NCI-H1092 (cell line): Measurements from ENCODE around the gene POLR2L.
A peak's percentile ranks its signal among the peaks of the same experiment; 100 is the strongest.

Experiments used
- DNase-seq: peaks from one replicate; lab custom pipeline; 2025; lab: John Stamatoyannopoulos, UW

The POLR2L gene

DNA sequence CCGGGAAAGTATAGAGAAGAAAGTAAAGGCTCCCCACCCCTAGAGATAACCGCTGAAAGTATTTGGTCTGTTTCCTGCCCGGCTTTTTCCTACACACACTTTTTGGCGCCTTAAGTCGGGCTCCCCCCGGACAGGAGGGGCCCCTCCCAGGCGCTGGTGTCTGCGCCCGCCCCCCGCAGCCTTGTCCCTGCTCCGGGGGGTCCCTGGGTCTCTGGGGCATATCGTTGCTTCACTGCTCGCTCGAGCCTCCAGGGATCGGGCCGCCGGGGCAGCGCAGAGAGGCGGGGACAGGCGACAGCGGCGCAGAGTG lies 15.5 kb downstream of the POLR2L start:
- no peak for DNase-seq

DNA sequence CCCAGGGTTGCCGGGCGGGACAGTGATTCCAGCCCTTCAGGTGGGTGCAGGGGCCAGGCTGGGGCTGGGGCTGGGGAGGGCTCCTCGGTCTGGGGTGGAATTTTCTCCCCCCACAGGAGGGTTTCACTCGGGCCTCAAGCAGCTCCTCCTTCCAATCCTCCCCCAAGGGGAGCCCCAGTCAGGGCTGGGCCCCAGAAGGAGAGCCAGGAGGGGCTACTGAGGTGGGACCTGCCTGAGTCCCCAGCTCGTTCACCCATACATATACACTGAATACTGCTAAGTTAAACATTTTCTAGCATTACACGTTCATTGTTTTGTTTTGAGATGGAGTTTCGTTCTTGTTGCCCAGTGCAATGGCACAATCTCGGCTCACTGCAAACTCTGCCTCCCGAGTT lies 16.1 kb downstream of the POLR2L start:
- no peak for DNase-seq

- DNase-seq = no peak
These were observed 16.7 kb downstream of the POLR2L start for GRCh38 chr11:825366-826226.

- no peak for DNase-seq
These were observed 17.4 kb downstream of the POLR2L start for GRCh38 chr11:824942-825341.

GRCh38 chr11:824292-824880 lies 17.9 kb downstream of the POLR2L start:
- DNase-seq = peak; percentile 82

GRCh38 chr11:823441-824291 lies 18.7 kb downstream of the POLR2L start:
- no peak for DNase-seq

DNA sequence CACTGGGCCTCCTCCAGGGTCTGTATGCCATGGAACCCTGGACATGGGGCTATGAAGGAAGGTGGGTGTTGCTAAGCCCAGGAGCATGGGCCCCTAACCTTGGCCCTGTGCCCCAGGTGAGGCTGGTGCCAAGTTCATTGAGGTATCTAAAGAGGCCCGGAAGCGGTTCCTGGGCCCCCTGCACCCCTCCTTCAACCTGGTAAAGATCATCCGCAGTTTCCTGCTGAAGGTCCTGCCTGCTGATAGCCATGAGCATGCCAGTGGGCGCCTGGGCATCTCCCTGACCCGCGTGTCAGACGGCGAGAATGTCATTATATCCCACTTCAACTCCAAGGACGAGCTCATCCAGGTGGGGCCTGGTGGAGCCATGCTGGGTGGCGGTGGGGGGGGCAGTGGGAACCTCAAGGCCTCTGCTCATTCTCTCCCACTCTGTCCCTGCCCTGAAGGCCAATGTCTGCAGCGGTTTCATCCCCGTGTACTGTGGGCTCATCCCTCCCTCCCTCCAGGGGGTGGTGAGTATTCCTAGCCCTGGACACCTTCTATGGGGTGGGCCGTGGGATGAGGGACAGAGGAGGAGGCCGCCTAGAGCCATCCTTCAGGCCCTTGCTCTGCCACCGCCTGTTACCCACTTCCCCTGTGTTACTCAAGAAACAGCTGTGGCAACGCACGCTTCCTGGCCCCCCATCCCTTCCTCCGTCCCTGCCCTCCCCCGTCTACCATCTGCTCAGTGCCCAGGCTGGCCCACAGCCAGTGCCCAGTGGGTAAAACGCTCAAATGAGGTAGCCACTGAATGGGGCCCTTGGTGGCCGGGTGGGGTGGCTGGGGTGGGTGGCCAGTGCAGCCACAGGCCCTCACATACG lies 20.6 kb downstream of the POLR2L start:
- no peak for DNase-seq

- no peak for DNase-seq
These were observed 21.4 kb downstream of the POLR2L start for GRCh38 chr11:820655-821511.

DNA sequence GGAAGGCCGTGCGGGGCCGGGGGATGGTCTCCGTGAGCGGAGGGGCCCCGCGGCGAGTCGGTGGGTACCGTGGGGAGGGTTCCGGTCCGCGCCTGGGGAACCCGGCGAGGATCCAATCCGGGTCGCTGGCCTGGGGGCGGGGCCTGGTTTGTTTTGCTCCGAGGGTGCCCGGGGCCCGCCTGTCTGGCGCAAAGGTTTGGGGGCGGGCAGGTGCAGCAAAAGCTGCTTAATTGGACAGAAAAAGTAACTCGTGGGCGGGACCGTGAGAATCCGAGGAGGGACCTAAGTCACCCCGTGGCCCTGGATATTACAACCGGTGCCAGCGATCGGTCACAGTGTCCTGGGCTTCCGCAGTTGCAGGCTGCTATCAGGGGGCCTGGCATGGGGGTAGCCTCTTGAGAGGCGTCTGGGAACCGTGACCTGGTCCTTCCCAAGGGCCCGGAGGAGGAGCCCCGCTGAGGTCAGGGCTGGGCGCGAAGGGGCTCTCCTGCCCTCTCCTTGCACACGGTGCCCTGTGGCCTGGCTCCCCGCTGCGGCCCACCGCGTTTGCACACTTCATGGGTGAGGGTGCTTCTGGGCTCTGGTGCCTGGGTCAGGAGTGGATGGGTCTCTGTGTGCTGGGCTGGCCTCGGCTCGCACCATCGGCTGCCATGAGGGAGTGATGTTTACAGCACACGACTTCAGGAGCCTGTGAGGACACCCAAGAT lies 22.2 kb downstream of the POLR2L start:
- peak; percentile 48 for DNase-seq

GRCh38 chr11:819129-819931 lies 23.0 kb downstream of the POLR2L start:
- DNase-seq = peak; percentile 83

- no peak for DNase-seq
These were observed 23.8 kb downstream of the POLR2L start, which contains the start of gene PNPLA2 for GRCh38 chr11:818396-819128. PNPLA2 (plus strand) TSS chr11:818914; CDS start chr11:819719, 805 bp downstream.

- DNase-seq = no peak
These were observed 25.9 kb downstream of the POLR2L start for GRCh38 chr11:816433-816779.

DNA sequence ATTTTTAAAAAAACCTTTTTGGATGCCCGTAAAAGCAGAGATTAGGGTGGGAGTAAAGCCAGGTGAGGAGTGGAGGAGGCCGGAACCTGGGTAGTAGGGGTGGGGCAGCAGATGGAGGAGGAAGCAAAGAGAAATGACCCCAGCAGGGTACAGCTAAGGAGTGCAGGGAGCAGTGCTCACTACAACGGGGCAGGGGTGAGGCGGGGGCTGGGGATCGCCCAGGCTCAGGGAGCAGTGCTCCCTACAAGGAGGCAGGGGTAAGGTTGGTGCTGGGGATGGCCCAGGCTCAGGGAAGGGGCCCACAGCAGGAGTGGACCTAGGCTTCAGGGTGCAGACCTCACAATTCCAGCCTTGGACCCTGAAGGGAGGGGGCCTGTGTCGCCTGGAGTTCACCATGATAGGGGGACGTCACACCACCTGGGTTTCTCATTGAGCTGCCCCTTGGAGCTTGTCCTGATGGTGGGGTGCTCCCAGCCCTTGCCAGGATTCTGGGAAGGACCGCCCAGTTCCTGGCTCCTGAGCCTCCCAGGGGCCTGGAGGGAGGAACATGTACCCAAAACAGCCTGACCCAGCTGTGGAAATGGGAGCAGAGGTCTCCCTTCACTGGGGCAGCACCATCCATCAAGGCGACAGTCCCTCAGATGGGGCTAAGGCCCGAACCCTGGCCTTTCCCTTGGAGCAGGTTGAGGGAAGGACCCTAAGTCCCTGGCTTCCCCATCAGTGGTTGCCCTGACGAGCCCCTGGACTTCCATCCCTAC lies 26.5 kb downstream of the POLR2L start:
- DNase-seq = no peak

DNA sequence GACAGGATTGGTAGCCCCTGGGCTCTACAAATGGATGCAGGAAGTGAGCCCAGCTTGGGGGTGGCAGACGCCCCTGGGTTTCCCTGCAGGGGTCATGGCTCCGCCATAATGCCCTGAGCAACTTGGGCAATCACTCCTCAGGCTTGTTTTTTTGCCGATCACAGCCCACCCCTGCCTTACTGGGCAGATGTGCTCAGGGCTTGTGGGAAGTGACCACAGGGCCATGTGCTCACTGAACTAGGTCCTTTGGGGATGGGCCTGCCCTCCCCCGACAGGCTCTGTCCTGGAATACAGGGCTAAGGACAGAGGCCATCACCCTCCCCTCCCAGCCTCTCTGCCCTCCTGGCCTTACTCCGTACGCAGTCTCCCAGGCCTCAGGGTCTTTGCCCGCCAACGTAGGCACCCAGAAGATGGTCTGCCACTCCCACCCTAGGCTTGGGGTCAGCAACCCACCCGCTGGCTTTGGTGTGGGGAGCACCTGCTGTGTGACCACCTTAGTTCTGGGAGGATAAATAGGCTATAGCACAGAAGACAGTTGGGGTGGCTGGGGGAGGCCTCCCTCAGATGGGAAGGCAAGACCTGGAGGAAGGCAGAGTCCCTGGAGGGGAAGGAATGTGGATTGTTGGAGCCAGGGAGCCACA lies 28.8 kb downstream of the POLR2L start:
- no peak for DNase-seq

DNA sequence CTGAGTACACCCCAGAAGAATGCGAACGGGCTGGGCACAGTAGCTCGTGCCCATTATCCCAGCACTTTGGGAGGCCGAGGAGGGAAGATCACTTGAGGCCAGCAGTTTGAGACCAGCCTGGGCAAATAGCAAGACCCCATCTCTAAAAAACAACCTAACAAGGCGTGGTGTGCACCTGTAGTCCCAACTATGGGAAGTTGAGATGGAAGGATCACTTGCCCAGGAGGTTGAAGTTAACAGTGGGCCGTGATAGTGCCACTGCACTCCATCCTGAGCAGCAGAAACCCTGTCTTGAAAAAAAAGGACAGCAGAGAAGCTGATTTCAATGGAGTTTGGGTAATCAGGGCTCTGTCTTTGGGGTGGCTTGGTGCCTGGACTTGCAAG lies 29.3 kb downstream of the POLR2L start:
- DNase-seq = no peak

GRCh38 chr11:812390-812789 lies 29.9 kb downstream of the POLR2L start:
- no peak for DNase-seq

DNA sequence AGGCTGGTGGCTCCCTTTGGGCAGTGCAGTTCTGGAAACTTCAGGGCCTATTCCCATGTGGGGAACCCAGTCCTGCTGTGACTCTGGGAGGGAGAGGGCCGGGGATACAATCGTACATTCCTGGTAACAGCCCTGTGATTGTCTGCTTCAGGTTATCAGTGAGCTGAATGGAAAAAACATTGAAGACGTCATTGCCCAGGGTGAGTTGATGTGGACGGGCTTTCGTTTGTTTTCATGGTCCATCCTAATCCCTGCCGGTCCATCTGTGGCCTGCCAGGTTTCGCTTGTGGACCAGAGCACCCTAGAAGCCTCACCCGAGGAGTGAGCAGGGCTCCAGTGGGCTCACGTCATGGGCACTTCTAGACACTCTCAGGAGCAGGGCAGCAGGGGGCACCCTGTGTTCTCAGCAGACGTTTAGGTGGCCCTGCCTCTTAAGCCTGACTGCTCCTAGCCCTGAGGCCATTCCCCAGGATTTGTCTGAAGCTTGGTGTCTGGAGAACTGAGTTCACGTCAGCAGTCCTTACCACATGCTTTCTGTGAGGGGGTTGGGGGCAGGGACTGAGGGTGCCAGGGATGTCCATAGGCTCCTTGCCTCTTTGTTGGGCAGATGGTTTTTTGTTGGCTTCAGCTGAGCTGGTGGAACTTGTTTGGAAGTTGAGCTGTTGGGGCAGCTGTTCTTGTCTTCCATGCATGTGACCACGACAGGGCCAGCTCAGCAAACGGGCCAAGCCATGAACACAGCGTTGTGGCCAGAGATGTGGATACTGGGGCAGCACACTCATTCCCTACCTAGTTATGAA lies 30.7 kb downstream of the POLR2L start:
- no peak for DNase-seq
